Measurements from ENCODE around the gene FREY1. TPM values are rescaled to one million over a fixed set of nuclear protein-coding genes. Genes with fewer than 3 reads are reported as not detected.

FREY1 gene
- total RNA-seq, 1 donor, result 1.6 TPM

- no peak overlapping the region for H3K4me3 ChIP-seq (ENCODE audit: low read length)
- no peaks in the 10 kb centered on the region for H3K27me3 ChIP-seq (ENCODE audit: insufficient read depth, low read length)
- H3K4me1 ChIP-seq (ENCODE audit: insufficient read depth, low read length), result peaks cover 20% of the 10 kb centered on the region
- H3K9me3 ChIP-seq (ENCODE audit: low read depth, low read length), result no peaks in the 10 kb centered on the region
Observed at GRCh38 chr11:45857961-45858474, 49.1 kb downstream of the FREY1 start.

Other genes starting within 250 kb of the FREY1 start
- gene CHST1, start 241.6 kb downstream of the FREY1 start, total RNA-seq, result not detected
- gene SLC35C1, start 102.1 kb downstream of the FREY1 start, total RNA-seq, result 1.5 TPM
- gene CRY2, start 59.8 kb downstream of the FREY1 start, total RNA-seq, result 70.9 TPM
- gene MAPK8IP1, start 21.6 kb downstream of the FREY1 start, total RNA-seq, result 1.5 TPM
- gene PEX16, start 10.6 kb upstream of the FREY1 start, total RNA-seq, result 24.5 TPM
- gene LARGE2, start 15.4 kb upstream of the FREY1 start, total RNA-seq, result 0.94 TPM
- 33.2 TPM for gene PHF21A, start 214.2 kb upstream of the FREY1 start, total RNA-seq